ENCODE data around the gene HCN2.
A peak's percentile ranks its signal among the peaks of the same experiment; 100 is the strongest.
"Not testable (repeated sequence)": the region's sequence is repeated elsewhere in the genome, so short reads cannot be mapped to it uniquely, and the experiment has no call there.

HCN2 gene

DNA sequence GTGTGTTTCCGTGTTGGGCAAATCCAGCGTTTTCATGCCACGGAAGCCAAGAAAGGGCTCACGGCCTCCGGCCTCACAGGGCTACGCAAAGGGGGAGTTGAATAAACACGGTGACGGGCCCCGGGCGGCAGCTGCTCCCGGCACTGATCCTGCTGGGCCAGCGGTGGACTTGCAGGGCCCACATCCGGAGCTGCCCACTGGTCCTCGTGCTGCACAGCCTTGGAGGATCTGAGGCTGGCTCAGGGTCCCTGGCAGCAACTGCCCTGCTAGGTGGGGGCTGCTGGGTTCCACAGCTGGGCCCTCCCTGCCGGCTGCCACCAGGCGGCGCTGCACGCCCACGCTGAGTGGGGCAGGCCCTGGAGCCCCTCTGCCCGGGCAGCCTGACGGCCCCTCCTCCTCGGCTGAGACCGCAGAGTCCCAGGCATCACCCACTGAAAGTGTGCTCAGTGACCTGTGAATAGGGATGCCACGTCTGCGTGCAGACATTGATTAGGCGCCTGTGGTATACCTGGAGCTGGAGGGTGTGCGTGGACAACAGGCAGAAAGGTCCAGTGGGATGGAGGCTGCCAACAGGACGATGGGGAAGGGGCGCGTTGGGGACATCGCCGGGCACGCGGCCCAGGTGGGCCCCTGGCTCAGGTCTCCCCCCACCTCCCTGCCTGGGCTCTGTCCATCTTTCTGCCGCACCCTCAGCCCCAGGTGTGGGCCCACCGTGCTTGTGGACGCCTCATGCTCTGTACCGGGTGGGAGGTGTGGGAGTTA, 5.3 kb upstream of the HCN2 start (continued):
- peak; percentile 48 for TF ChIP-seq HIC1 (tag by site-specific recombination; IDR thresholded peaks at IDR 0.05)

GRCh38 chr19:585146-585545, 4.5 kb upstream of the HCN2 start:
- H3K4me1 ChIP-seq (ENCODE audit: control insufficient read depth, insufficient read depth, low read length); H3K9me3 ChIP-seq (ENCODE audit: control insufficient read depth, insufficient read depth, low read depth, low read length); H3K27ac ChIP-seq (ENCODE audit: extremely low read depth, low read depth, low read length); H3K4me3 ChIP-seq (ENCODE audit: low read depth, low read length): not testable (repeated sequence)
- CTCF ChIA-PET, result interaction anchor here (0.6 to 2.5 kb wide), 7 partner anchors 11 to 155 kb away, joined by 3 to 17 read pairs (median 4); no protein-coding TSS in a partner anchor
- H3K36me3 ChIP-seq (ENCODE audit: control insufficient read depth in 2 of 2, insufficient read depth in 1 of 2, low read length in 2 of 2), result peaks cover 0 to 28% of the 10 kb centered on the region in 2 experiments; a peak in 1 of 3 replicates
- POLR2A ChIA-PET, result interaction anchor here (0.6 kb wide), 1 partner anchor 634 kb away, joined by 7 read pairs; no protein-coding TSS in a partner anchor

DNA sequence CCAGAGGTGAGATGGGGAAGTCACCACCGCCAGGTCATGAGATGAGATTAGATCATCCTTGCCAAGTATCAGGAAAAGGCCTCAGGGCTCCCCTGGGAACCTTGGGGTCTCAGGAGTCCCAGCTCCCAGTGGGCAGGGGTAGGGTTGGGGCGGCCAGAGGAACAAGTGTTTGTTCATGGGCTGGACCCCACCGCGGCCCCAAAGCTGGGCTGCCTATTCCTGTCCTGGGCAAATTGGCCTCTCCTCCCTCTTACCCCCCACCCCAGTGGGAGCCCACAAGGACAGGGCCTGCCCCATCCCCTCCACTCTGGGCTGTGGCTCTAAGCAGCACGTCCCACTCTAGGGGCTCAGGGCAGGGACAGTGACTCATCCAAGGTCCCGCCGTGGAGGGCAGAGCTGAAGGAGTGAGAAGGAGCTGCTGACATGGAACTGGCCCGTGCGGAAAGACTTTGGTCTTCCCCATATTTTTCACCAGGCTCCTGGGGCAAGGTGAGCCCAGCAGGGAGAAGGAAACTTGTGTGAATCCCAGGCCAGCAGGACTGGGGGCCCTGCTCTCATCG, 4.0 kb upstream of the HCN2 start:
- CTCF ChIA-PET, result interaction anchor here (0.6 to 1.3 kb wide), 4 partner anchors 27 to 126 kb away, joined by 3 to 4 read pairs (median 3); no protein-coding TSS in a partner anchor
- Histone ChIP-seq H3K27ac (ENCODE audit: extremely low read depth, low read depth, low read length) (no peak overlapping the region), H3K36me3 (ENCODE audit: control insufficient read depth in 2 of 2, insufficient read depth in 1 of 2, low read length in 2 of 2) (peaks cover 0 to 23% of the 10 kb centered on the region in 2 experiments; a peak in 1 of 3 replicates), H3K4me1 (ENCODE audit: control insufficient read depth, insufficient read depth, low read length) (peaks cover 7% of the 10 kb centered on the region; the same call in 1 of the 2 replicates), H3K4me3 (ENCODE audit: low read depth, low read length) (no peak overlapping the region), H3K9me3 (ENCODE audit: control insufficient read depth, insufficient read depth, low read depth, low read length) (no peaks in the 10 kb centered on the region)
- TF ChIP-seq, protein P1, sequence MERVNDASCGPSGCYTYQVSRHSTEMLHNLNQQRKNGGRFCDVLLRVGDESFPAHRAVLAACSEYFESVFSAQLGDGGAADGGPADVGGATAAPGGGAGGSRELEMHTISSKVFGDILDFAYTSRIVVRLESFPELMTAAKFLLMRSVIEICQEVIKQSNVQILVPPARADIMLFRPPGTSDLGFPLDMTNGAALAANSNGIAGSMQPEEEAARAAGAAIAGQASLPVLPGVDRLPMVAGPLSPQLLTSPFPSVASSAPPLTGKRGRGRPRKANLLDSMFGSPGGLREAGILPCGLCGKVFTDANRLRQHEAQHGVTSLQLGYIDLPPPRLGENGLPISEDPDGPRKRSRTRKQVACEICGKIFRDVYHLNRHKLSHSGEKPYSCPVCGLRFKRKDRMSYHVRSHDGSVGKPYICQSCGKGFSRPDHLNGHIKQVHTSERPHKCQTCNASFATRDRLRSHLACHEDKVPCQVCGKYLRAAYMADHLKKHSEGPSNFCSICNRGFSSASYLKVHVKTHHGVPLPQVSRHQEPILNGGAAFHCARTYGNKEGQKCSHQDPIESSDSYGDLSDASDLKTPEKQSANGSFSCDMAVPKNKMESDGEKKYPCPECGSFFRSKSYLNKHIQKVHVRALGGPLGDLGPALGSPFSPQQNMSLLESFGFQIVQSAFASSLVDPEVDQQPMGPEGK (tag by site-specific recombination; IDR thresholded peaks at IDR 0.05), result no peak
- TF ChIP-seq ZNF777 (tag by site-specific recombination; IDR thresholded peaks at IDR 0.05; ENCODE audit: borderline replicate concordance), result no peak
- TF ChIP-seq GLI4 (tag by site-specific recombination; IDR thresholded peaks at IDR 0.05), result no peak
- TF ChIP-seq ZNF747 (tag by site-specific recombination; IDR thresholded peaks at IDR 0.05), result no peak
- TF ChIP-seq HIC1 (tag by site-specific recombination; IDR thresholded peaks at IDR 0.05), result 0 out of 2 replicates have a peak, but pooled peaks have one; percentile 13
- no peak for TF ChIP-seq ZNF549 (tag by site-specific recombination; IDR thresholded peaks at IDR 0.05)
- TF ChIP-seq ZNF280C (tag by site-specific recombination; IDR thresholded peaks at IDR 0.05), result no peak
- peak; percentile 24; the same call in 1 of the 2 replicates for TF ChIP-seq SP2 (tag by site-specific recombination; IDR thresholded peaks at IDR 0.05)
- TF ChIP-seq GFI1B (tag by site-specific recombination; IDR thresholded peaks at IDR 0.05), result no peak
- TF ChIP-seq MYNN (tag by site-specific recombination; IDR thresholded peaks at IDR 0.05; ENCODE audit: borderline replicate concordance), result no peak
- no peak for TF ChIP-seq ZNF184 (tag by site-specific recombination; IDR thresholded peaks at IDR 0.05)
- no peak for TF ChIP-seq ZNF132 (tag by site-specific recombination; IDR thresholded peaks at IDR 0.05; ENCODE audit: borderline replicate concordance)
- TF ChIP-seq ZNF600 (tag by site-specific recombination; IDR thresholded peaks at IDR 0.05), result peak; percentile 55
- POLR2A ChIA-PET, result interaction anchor here (0.6 to 1.2 kb wide), 3 partner anchors 59 to 633 kb away, joined by 4 to 8 read pairs (median 7); no protein-coding TSS in a partner anchor
